Mucosa of rectum (tissue), 2 donors: ENCODE results near the gene SKA2.
"Not testable (repeated sequence)": the region's sequence is repeated elsewhere in the genome, so short reads cannot be mapped to it uniquely, and the experiment has no call there.

Source experiments
- H3K27ac ChIP-seq, 2 donors: one replicate each; pipeline ENCODE4 v1.7.0; 2013; ENCODE audit warnings: inconsistent platforms in 2 of 2, low read depth in 2 of 2, low read length in 2 of 2
- H3K27me3 ChIP-seq, 2 donors: one replicate each; pipeline ENCODE4 v1.7.0; 2013; ENCODE audit warnings: low read length in 2 of 2; ENCODE audit not compliant: control insufficient read depth in 2 of 2, insufficient read depth in 2 of 2
- H3K36me3 ChIP-seq, 2 donors: one replicate each; pipeline ENCODE4 v1.7.0; 2013; ENCODE audit warnings: low read length in 2 of 2; ENCODE audit not compliant: control insufficient read depth in 2 of 2, insufficient read depth in 2 of 2
- H3K4me1 ChIP-seq, 2 donors: one replicate each; pipeline ENCODE4 v1.7.0; 2013; ENCODE audit warnings: low read length in 2 of 2, mild to moderate bottlenecking in 1 of 2; ENCODE audit not compliant: control insufficient read depth in 2 of 2, insufficient read depth in 2 of 2
- H3K4me3 ChIP-seq, 2 donors: one replicate each; pipeline ENCODE4 v1.7.0; 2013; ENCODE audit warnings: low read length in 2 of 2
- H3K9ac ChIP-seq, 2 donors: one replicate each; pipeline ENCODE4 v1.7.0; 2013; ENCODE audit warnings: low read length in 2 of 2, low read depth in 1 of 2, mild to moderate bottlenecking in 1 of 2
- H3K9me3 ChIP-seq, 2 donors: one replicate each; pipeline ENCODE4 v1.7.0; 2013; ENCODE audit warnings: low read length in 2 of 2; ENCODE audit not compliant: control insufficient read depth in 2 of 2
- donor health status: healthy.
- donor health status: Normal muscosa, but diverticular disease.

SKA2 gene, protein sequence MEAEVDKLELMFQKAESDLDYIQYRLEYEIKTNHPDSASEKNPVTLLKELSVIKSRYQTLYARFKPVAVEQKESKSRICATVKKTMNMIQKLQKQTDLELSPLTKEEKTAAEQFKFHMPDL

DNA sequence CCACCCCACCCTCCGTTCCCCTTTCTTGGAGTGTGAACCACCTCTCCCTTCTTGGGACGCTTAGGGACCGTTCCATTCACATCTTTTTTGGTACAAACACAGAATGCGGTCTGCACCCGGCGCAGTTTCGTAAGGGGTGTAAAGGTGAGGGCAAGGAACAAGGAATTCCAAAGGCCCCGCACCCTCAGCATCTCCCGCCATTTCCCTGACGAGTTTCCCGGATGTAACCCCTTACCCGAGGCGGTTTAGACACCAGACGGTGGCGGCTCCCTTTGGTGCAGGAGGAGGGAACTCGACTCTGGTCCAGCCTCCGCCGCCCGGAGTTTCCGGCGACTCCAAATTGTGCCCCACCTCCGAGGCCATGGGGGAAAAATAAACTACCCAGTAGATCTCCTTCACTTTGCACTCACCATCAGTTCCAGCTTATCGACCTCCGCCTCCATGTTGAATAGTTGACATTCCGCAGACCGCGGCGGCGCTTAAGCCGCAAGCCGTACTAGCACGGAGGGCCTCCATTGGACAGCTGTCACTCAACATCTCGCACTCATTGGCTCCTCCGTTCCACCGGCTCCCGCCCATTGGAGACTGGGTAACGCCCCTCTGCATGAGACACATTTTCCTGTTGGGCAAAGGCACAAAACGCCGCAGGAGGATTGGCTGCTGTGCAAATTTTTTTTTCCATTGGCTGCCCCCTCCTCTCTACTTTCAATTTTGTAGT lies at the start of gene SKA2:
SKA2 (minus strand) TSS at position 466 of the 718 bp plus-strand sequence; CDS start at position 443, 23 bp downstream.
- Histone ChIP-seq H3K4me3 (peak within 1 kb of the TSS; percentile 96), H3K27me3 (no peaks in the 10 kb centered on the region), H3K9ac (peak within 1 kb of the TSS; percentile 59 to 71), H3K4me1 (peaks cover 3 to 10% of the 10 kb centered on the region in 2 donors), H3K27ac (peak within 1 kb of the TSS; percentile 77 to 81), H3K9me3 (no peaks in the 10 kb centered on the region), H3K36me3 (no peaks in the 10 kb centered on the region)

DNA sequence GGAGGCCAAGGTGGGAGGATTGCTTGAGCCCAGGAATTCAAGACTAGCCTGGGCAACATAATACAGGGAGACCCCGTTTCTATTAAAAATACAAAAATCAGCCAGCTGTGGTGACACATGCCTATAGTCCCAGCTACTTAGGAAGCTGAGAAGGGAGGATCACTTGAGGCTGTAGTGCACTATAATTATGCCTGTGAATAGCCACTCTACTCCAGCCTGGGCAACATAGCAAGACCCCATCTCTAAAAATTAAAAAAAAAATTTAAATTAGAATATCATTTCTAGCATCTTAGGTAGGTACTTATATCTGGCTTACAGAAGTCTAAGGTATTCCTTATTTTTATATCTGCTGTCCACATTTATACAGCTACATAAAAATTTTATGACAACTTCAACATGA lies 47.3 kb upstream of the SKA2 start:
- H3K4me3 ChIP-seq = no peak overlapping the region
- H3K9me3 ChIP-seq = no peaks in the 10 kb centered on the region
- no peak overlapping the region for H3K27ac ChIP-seq
- H3K27me3 ChIP-seq = no peaks in the 10 kb centered on the region
- no peaks in the 10 kb centered on the region for H3K4me1 ChIP-seq
- H3K9ac ChIP-seq = no peak overlapping the region
- H3K36me3 ChIP-seq = no peaks in the 10 kb centered on the region

DNA sequence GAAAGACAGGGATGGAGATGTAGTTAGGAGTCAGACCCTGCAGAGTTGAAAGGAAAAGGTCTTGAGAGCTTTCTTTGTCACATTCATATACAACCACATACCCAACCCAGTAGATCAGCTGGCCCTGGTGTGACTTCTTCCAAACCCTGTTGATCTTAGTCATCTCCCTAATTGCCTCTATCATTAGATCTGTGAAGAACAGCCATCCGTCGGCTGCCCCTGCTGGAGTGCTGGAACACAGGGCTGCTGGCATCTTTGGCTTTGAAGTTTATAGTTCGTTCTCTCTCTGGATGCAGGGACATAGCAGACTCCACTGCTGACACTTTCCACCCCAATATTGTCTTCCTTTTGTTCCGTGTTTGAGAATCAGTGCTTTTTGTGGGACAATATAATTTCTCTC lies 44.4 kb upstream of the SKA2 start:
- H3K9ac ChIP-seq = no peak overlapping the region
- no peaks in the 10 kb centered on the region for H3K36me3 ChIP-seq
- H3K9me3 ChIP-seq = no peaks in the 10 kb centered on the region
- no peak overlapping the region for H3K4me3 ChIP-seq
- H3K4me1 ChIP-seq = no peaks in the 10 kb centered on the region
- no peak overlapping the region for H3K27ac ChIP-seq
- H3K27me3 ChIP-seq = no peaks in the 10 kb centered on the region

DNA sequence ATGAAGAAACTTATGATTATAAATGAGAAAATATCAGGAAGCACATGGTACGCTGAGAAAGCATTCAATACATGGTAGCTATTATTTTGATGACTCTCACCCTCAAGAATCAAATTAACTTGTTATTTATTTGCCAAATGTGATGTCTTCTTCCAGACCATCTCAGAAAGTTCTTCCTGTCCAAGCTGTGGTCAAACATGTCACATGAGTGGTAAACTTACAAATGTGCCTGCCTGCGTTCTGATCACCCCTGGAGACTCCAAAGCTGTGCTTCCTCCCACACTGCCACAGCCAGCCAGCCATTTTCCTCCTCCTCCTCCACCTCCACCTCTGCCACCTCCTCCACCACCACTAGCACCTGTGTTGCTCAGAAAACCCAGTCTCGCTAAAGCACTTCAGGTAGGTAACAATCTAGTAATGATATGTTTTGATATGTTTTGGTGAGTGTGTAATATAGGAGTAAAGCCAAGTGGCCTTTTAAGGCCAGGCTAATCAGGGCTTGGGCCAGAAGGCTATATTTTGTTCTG lies 38.4 kb upstream of the SKA2 start:
- H3K9ac ChIP-seq = no peak overlapping the region
- H3K4me1 ChIP-seq = no peaks in the 10 kb centered on the region
- no peak overlapping the region for H3K4me3 ChIP-seq
- H3K27me3 ChIP-seq = no peaks in the 10 kb centered on the region
- no peak overlapping the region for H3K27ac ChIP-seq
- no peaks in the 10 kb centered on the region for H3K9me3 ChIP-seq
- H3K36me3 ChIP-seq = no peaks in the 10 kb centered on the region

GRCh38 chr17:59190806-59191205 lies 35.8 kb upstream of the SKA2 start:
- Histone ChIP-seq H3K9me3 (no peaks in the 10 kb centered on the region), H3K4me1 (no peaks in the 10 kb centered on the region), H3K27ac (no peak overlapping the region), H3K4me3 (no peak overlapping the region), H3K9ac (no peak overlapping the region), H3K36me3 (no peaks in the 10 kb centered on the region), H3K27me3 (no peaks in the 10 kb centered on the region)

GRCh38 chr17:59186850-59187249 lies 31.9 kb upstream of the SKA2 start:
- H3K4me1 ChIP-seq = no peaks in the 10 kb centered on the region
- H3K9ac ChIP-seq = no peak overlapping the region
- no peak overlapping the region for H3K4me3 ChIP-seq
- H3K36me3 ChIP-seq = no peaks in the 10 kb centered on the region
- no peak overlapping the region for H3K27ac ChIP-seq
- no peaks in the 10 kb centered on the region for H3K27me3 ChIP-seq
- no peaks in the 10 kb centered on the region for H3K9me3 ChIP-seq

GRCh38 chr17:59185997-59186396 lies 31.0 kb upstream of the SKA2 start:
- no peaks in the 10 kb centered on the region for H3K36me3 ChIP-seq
- no peaks in the 10 kb centered on the region for H3K27me3 ChIP-seq

DNA sequence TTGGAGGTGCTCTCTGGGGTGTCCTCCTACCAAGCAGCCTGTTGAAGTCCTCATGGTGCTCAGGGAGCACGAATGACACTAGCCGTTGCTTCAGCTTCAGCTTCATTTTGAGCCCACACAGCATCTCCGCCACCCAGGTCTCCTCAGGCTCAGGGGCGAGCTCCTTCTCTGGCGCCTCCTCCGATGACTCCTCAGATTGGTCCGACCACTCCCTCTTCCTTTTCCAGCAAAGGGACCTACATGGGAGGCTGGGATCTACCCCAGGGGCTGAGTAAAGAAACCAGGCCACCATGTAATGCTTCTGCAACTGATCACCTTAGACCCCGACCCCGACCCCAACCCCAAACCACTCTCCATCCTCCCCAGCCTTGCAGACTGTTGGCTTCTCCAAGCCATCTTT lies 26.5 kb upstream of the SKA2 start:
- Histone ChIP-seq H3K27ac (no peak overlapping the region), H3K4me1 (no peaks in the 10 kb centered on the region), H3K9me3 (no peaks in the 10 kb centered on the region)

More at GRCh38 chr17:59185997-59186396, 31.0 kb upstream of the SKA2 start:
- H3K9me3 ChIP-seq = no peaks in the 10 kb centered on the region
- H3K27ac ChIP-seq = no peak overlapping the region
- H3K4me1 ChIP-seq = no peaks in the 10 kb centered on the region
- H3K9ac ChIP-seq = no peak overlapping the region
- no peak overlapping the region for H3K4me3 ChIP-seq

DNA sequence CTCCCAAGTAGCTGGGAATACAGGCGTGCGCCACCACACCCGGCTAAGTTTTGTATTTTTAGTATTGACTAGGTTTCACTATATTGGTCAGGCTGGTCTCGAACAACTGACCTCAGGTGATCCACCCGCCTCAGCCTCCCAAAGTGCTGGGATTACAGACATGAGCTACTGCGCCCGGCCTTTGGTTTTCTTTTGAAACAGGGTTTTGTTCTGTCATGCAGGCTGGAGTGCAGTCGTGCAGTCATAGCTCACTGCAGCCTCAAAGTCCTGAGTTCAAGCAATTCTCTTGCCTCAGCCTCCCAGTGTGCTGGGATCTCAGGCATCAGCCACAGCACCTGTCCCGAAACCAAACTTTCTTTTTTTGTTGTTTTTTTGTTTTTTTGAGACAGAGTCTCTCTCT lies 25.6 kb upstream of the SKA2 start:
- Histone ChIP-seq H3K9ac (no peak overlapping the region), H3K36me3 (no peaks in the 10 kb centered on the region), H3K4me1 (no peaks in the 10 kb centered on the region), H3K27ac (no peak overlapping the region), H3K27me3 (no peaks in the 10 kb centered on the region), H3K9me3 (no peaks in the 10 kb centered on the region), H3K4me3 (no peak overlapping the region)

More for the DNA sequence above, 26.5 kb upstream of the SKA2 start:
- Histone ChIP-seq H3K27me3 (no peaks in the 10 kb centered on the region), H3K9ac (no peak overlapping the region), H3K36me3 (no peaks in the 10 kb centered on the region), H3K4me3 (no peak overlapping the region)

DNA sequence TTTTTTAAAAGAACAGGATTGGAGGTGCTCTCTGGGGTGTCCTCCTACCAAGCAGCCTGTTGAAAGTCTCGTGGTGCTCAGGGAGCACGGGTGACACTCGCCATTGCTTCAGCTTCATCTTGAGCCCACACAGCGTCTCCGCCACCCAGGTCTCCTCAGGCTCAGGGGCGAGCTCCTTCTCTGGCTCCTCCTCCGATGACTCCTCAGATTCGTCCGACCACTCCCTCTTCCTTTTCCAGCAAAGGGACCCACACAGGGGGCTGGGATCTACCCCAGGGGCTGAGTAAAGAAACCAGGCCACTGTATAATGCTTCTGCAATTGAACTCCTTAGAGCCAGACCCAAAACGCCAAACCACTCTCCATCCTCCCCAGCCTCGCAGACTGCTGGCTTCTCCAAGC lies 24.6 kb upstream of the SKA2 start:
- not testable (repeated sequence) for H3K27ac ChIP-seq, H3K36me3 ChIP-seq, H3K4me1 ChIP-seq, H3K9me3 ChIP-seq, H3K27me3 ChIP-seq, H3K4me3 ChIP-seq, H3K9ac ChIP-seq
